GOT3 (cell line): ENCODE results near the gene TRPV5.

ENCODE experiments used
- DNase-seq: peaks from one replicate; lab custom pipeline; 2025; ENCODE audit warnings: mixed read lengths; lab: John Stamatoyannopoulos, UW

The TRPV5 gene

GRCh38 chr7:142940966-142941535, 7.5 kb upstream of the TRPV5 start:
- DNase-seq = no peak

GRCh38 chr7:142939226-142939910, 5.8 kb upstream of the TRPV5 start, which contains the start of gene LLCFC1:
TSS of gene LLCFC1 (plus strand) at chr7:142939484. CDS start at chr7:142939622, 138 bp downstream.
- DNase-seq = no peak

GRCh38 chr7:142938611-142939010, 5.1 kb upstream of the TRPV5 start:
- DNase-seq = no peak

- DNase-seq = no peak
These were observed 2.5 kb upstream of the TRPV5 start for GRCh38 chr7:142935941-142936565.

GRCh38 chr7:142934056-142934455, 510 bp upstream of the TRPV5 start:
- no peak for DNase-seq

GRCh38 chr7:142933092-142933475, 462 bp downstream of the TRPV5 start:
- DNase-seq = no peak

- no peak for DNase-seq
These were observed 1.0 kb downstream of the TRPV5 start for GRCh38 chr7:142932386-142933091.

GRCh38 chr7:142930126-142930730, 3.3 kb downstream of the TRPV5 start:
- no peak for DNase-seq

GRCh38 chr7:142927949-142928348, 5.6 kb downstream of the TRPV5 start:
- no peak for DNase-seq

GRCh38 chr7:142927085-142927745, 6.3 kb downstream of the TRPV5 start:
- no peak for DNase-seq

- DNase-seq = no peak
These were observed 8.1 kb downstream of the TRPV5 start for GRCh38 chr7:142925413-142925812.

- DNase-seq = no peak
These were observed 10.2 kb downstream of the TRPV5 start for GRCh38 chr7:142923391-142923790.

GRCh38 chr7:142919656-142920055, 13.9 kb downstream of the TRPV5 start:
- no peak for DNase-seq

- DNase-seq = no peak
These were observed 14.6 kb downstream of the TRPV5 start for GRCh38 chr7:142918901-142919300.

- DNase-seq = no peak
These were observed 16.1 kb downstream of the TRPV5 start for GRCh38 chr7:142917447-142917846.

- no peak for DNase-seq
These were observed 17.0 kb downstream of the TRPV5 start for GRCh38 chr7:142916508-142916907.

- no peak for DNase-seq
These were observed 18.2 kb downstream of the TRPV5 start for GRCh38 chr7:142915315-142915714.

- DNase-seq = no peak
These were observed 19.4 kb downstream of the TRPV5 start for GRCh38 chr7:142914121-142914520.

- DNase-seq = no peak
These were observed 20.0 kb downstream of the TRPV5 start for GRCh38 chr7:142913566-142913965.

- DNase-seq = no peak
These were observed 20.5 kb downstream of the TRPV5 start for GRCh38 chr7:142913051-142913450.

- no peak for DNase-seq
These were observed 23.1 kb downstream of the TRPV5 start for GRCh38 chr7:142910481-142910880.

- DNase-seq = no peak
These were observed 23.5 kb downstream of the TRPV5 start for GRCh38 chr7:142910031-142910433.
